D341Med (cell line): ENCODE data around the gene GJA1.
"Not testable (repeated sequence)": the region's sequence is repeated elsewhere in the genome, so short reads cannot be mapped to it uniquely, and the experiment has no call there.

Source experiments
- DNase-seq: peaks from one replicate; pipeline ENCODE4 v3.0.0; 2012; ENCODE audit warnings: low spot score

Gene GJA1

DNA sequence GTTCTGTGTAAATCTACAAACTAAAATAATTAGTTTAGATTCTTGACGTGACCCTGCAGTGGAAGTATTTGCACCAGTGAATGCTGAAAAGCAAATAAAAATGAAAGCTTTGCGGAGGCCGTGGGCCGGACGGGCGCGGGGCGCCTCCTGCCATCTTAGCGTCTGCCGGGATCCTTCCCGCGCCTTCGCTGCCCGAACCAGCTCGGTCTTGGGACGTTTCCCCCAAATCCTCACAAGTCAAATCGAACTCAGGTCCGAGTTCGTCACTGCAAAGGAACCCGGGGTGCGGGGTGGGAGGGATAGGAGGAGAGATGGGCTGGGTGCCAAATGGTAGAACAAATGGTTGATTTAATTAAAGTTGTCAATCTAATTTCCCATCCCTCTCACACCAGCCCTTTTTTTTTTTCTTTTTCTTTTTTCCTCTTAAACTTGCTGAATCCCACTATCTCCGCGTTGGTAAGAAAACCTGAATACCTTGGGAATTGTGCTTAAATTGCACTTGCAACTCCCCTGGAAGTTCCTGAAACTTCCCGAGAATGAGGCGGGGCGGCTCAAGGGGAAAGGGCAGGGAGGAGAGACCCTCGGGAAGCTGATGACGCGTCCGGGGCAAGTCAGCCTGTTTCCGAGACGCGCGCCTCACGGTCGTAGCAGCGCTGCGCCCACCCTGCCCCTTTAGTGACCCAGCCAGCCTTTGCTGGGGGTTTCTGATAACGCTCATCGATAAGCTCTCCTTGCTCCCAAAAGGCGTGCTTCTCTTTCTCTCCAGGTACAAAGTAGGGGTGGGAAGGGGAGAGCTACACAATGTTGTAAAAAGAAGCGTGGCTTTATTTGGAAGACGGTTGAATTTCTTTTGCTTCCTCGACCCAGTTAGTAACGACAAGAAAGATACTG lies 1.8 kb downstream of the GJA1 start:
- peak; percentile 63 for DNase-seq

DNA sequence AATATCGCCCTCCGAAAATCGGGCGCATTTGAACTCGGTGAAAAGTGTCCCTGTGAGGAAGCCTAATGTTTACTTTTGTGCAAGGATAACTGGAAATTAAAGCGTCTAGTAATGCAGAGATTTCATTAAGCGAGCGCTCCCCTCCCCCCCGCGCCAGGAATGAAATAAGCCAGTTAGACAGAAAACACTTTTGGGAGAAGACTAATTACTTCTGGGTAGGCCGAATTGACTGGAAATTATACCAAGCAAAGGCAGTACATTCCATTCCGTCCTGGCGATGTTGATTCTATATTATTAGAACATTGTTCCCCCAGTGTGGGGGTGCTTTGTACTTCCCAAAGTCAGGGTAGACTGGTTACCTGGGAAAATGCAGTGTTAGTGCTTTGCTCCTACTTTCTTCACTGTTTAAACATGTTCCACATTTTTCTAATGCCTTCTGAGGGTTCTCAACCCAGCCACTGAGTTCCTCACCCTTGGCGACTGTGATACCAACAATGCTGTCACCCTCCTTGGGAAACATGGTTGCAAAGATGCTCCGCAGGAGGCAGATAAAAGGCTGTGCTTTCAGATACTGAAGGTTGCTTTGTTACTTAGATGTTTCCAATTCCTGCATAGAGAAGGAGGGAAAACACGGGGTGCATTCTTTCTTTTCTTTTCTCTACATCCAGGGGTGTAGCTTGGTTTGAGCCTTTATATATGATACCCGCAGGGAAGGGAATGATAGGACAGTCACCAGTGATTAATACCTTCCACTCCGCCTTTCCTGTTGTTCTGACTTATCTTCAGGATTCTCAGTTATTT lies 2.6 kb downstream of the GJA1 start:
- DNase-seq = no peak

DNA sequence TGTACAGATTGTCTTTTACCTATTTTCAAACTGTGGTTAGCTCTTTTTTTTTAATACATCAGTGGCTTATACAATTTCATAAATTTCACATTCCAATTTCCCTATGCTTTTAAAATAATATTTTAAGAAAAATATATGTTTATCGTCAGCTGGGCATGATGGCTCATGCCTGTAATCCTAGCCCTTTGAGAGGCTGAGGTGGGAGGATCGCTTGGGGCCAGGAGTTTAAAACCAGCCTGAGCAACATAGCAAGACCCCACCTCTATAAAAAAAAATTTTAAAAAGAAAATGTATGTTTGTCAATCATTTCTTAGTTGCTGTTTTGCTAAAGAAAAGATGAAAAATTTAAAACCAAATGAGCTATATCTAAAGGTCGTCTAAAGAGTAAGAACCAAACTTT lies 3.4 kb downstream of the GJA1 start:
- DNase-seq = no peak

DNA sequence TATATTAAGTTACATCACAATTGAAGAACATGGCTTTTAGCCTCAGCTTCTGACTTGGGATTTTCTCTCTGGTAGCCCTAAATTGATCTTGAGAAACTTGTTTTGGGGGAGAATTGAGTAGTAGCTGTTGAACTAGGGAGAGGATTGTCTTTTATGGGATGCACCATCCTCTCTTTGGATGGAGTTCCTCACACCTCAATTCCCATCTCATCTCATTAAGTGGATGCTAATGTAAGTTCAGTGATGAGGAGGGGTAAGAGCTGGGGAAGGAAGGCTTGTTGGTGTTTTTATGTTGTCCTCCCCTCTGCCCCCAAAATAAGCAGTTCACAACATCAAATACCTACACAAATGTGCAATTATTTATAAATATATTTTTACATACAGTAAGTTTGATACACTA lies 4.0 kb downstream of the GJA1 start:
- no peak for DNase-seq

DNA sequence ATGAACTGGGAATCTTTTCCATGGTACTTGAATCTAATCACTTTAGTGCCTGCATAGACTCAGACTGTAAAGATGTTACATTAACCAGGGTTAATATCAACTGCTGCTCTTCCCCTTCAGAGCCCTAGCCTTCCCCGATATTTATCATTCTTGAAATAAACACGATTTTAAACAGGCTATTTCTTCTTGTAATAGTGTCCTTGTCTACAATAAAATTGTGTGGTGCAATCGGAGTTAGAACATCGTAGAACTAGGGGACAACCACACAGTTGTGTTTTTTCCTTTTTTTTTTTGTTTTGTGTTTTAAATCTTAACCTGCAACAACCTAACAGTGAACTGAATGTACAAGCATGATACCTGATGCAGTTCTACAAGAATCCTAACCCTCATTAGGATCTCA lies 4.5 kb downstream of the GJA1 start:
- DNase-seq = no peak

DNA sequence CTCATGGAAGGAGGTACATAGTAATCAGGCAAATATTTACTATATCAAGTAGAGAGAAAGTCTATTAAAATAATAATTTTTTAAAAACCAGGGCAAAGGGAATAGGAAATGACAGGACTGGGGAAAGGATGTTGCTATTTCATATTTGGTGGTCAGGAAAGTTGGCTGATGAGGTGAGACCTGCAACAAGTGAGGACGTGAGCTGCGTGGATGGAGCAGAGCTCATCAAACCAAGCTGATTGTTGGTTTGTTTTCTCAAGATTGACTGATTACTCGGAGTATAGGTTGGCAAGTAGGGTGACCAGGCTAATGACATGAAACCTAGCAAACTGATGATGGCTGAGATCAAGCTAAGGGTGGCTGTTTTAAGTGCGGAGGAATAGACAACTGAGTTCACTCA lies 6.0 kb downstream of the GJA1 start:
- no peak for DNase-seq

DNA sequence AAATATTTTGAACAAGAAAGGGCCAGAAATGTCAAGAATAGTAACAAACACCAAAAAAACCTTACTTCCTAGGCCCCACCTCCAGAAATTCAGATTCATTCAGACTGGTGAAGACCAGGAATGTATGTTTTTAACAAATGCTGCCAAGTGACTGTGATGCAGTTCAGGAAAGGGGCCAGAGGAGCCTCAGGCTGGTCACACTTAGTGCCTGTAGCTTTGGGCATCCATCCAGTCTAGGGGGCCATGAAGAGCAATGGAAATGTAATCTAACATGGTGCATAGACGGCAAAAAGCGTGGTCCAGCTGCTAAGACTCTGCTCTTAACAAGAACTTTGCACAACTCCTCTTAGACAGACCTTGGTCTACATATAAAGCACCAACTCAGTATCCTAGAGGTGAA lies 7.1 kb downstream of the GJA1 start:
- no peak for DNase-seq

DNA sequence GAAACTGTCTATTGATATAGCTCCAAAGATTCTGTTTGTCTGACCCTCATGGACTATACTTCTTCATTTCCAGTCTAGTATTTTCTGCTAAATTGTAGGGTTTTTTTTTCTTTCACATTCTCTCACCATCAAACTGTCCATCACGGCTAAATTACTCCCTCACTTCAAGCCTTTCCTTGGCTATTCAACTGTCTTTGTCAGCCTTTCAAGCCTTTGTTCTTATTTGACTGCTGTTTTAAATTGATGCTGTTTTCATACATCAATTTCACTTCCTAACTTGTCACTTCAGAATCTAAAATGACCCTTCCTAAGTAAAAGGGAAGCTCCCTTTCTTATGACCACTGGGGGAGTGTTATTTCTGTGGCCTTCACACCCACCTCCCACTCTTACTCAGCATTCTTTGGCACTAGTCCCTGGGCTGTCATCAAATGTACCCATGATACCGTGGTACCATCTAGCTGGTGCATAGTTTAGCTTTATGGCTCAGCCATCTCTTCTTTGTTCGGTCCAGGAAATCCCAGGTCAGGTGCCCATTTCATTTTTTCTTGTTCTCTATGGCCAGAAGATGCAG lies 8.6 kb downstream of the GJA1 start:
- DNase-seq = no peak

DNA sequence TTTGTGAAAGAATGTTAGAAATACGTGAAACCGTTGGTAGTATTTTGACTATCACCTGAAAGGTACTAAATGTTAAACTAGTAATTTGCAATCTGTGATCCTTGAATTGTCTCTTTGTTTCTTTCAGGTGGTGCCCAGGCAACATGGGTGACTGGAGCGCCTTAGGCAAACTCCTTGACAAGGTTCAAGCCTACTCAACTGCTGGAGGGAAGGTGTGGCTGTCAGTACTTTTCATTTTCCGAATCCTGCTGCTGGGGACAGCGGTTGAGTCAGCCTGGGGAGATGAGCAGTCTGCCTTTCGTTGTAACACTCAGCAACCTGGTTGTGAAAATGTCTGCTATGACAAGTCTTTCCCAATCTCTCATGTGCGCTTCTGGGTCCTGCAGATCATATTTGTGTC lies 11.3 kb downstream of the GJA1 start:
- DNase-seq = not testable (repeated sequence)

DNA sequence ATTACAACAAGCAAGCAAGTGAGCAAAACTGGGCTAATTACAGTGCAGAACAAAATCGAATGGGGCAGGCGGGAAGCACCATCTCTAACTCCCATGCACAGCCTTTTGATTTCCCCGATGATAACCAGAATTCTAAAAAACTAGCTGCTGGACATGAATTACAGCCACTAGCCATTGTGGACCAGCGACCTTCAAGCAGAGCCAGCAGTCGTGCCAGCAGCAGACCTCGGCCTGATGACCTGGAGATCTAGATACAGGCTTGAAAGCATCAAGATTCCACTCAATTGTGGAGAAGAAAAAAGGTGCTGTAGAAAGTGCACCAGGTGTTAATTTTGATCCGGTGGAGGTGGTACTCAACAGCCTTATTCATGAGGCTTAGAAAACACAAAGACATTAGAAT lies 12.3 kb downstream of the GJA1 start:
- DNase-seq = not testable (repeated sequence)

DNA sequence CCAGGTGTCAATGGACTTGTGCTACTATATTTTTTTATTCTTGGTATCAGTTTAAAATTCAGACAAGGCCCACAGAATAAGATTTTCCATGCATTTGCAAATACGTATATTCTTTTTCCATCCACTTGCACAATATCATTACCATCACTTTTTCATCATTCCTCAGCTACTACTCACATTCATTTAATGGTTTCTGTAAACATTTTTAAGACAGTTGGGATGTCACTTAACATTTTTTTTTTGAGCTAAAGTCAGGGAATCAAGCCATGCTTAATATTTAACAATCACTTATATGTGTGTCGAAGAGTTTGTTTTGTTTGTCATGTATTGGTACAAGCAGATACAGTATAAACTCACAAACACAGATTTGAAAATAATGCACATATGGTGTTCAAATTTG lies 13.1 kb downstream of the GJA1 start:
- DNase-seq = not testable (repeated sequence)

DNA sequence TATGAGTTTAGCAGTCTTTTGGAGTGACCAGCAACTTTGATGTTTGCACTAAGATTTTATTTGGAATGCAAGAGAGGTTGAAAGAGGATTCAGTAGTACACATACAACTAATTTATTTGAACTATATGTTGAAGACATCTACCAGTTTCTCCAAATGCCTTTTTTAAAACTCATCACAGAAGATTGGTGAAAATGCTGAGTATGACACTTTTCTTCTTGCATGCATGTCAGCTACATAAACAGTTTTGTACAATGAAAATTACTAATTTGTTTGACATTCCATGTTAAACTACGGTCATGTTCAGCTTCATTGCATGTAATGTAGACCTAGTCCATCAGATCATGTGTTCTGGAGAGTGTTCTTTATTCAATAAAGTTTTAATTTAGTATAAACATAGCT lies 13.9 kb downstream of the GJA1 start:
- DNase-seq = no peak

DNA sequence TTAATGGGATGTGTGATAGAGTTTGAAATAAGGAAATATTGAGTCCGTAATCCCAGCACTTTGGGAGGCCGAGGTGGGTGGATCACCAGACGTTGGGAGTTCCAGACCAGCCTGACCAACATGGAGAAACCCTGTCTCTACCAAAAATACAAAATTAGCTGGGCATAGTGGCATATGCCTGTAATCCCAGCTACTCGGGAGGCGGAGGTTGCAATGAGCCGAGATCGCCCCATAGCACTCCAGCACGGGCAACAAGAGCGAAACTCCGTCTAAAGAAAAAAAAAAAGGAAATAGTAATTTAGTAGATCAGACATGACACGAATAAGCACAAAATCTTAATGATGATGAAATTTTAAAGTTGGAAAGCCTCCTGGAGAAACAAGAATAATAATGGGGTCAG lies 14.8 kb downstream of the GJA1 start:
- DNase-seq = no peak

DNA sequence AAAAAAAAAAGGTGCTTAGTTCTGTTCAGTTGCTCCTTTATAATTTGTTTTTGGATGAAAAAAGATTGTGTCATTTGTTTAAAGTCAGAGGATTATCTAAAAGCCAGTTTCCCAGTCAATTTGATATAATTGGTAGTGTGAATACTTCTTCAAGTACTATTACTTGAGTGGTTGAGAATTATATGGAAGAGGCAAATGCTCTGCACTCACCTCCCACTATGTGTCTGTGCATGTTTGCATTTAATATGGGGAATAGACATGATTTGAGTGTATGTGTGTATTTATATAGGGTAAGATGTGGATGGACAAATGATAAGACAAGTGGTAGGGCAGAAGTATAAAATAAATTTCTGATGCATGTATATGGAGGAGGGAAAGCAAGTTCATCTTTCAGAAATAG lies 15.8 kb downstream of the GJA1 start:
- no peak for DNase-seq

DNA sequence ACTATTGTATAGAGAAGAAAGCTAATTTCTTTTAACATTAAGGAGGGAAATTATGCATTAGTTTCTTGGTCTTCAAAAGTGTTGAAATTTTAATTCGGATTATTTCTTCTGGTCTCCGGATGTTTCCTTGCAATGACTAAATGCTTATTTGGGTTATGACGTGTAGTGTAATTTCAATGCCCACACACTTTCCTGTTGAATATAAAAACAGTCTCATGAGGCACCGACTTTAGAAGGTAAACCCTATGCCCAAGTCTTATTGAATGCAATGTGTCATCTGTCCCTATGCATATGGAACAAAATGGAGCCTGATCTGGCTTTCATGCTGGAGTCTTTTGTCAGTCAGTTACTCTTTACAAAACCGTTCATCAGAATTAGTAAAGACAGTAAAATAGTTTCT lies 17.7 kb downstream of the GJA1 start:
- DNase-seq = no peak

DNA sequence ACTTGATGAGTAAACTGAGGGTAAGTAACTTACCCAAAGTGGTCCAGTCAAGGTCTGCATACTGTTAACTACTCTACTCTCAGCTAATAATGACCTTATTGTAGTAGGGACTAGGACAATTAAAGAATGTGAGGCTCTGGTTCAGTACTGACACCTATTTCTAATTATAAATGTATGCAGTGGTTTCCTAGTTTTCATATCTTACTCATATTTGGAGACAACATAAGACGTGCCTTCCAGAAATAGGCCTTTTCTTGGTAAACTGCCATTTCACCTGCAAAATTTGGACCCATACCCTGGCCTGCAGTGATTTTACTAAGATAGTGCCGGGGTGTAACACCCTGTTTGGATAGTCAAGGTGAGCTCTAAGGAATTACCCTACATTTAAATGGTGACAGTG lies 24.7 kb downstream of the GJA1 start:
- no peak for DNase-seq

DNA sequence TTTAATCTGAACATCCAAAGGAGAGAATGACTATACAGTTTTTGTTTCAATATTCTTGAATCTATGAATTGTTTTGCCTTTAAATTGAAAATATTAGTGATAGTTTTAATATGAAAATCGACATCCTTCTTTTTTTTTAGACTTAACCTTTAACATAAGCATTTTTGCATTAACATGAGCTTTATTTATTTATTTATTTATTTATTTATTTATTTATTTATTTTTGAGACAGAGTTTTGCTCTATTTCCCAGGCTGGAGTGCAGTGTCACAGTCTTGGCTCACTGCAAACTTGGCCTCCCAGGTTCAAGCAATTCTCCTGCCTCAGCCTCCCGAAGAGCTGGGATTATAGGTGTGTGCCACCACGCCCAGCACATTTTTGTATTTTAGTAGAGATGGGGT lies 27.6 kb downstream of the GJA1 start:
- no peak for DNase-seq

DNA sequence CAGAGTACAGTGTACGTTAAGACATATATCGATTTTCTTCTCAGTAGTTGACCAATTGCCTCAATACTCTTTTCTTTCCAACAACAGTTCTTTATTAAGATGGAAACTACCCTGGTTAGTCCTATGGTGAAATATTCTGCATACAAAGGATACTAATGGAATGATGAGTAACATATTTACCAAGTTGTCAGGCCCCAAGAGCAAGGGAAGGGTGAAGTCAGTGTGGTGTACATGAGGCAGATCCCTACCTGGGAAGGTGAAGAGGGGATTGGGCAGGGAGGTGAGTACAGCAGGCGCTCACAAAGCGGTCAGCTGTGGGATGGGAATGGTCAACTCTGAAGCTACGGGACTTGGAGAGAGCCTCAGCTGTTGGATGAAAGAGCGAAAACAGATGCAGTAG lies 29.7 kb downstream of the GJA1 start:
- no peak for DNase-seq

DNA sequence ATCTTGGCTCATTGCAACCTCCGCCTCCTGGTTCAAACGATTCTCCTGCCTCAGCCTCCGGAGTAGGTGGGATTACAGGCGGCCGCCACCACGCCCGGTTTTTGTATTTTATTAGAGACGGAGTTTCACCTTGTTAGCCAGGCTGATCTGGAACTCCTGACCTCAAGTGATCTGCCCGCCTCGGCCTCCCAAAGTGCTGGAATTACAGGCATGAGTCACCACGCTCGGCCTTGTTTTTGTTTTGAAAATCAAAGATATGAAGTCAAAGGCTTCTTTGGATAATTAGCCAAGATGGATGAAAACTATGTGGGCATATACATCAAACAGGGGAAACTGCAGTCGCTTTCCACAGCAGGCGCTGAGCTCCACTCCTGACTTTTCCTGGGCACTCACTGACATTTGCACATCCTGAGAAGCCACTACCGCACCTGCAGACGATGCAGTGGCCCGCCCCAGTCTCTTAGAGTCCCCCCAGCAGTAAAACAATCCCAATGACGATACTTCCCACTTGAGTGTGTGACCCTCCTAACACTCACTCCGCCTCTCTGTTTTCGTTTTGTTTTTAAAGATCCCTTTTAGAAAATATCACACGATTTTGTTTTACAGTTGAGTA lies 44.1 kb downstream of the GJA1 start:
- DNase-seq = no peak

DNA sequence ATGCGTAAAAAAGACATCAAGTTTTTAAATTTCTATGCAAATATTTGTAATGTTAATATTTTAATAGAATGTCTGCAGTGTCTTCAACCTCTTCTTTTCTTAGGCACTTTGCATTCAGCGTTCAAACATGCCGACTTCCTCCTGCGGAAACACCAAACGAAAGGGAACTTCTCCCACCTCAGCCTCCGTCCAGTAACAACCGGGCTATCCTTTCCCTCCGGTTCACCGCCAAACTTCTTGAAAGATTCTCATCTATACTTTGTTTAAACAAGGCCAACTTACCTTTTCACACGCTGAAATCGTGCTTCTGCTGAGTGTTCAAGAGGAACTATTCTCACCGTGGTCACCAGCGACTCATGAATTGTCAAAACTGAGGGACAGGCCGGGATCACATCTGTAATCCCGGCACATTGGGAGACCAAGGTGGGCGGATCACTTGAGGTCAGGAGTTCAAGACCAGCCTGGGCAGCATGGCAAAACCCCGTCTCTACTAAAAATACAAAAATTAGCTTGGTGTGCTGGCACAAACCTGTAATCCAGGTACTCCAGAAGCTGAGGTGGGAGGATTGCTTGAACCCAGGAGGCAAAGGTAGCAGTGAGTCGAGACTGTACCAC lies 44.8 kb downstream of the GJA1 start:
- no peak for DNase-seq

DNA sequence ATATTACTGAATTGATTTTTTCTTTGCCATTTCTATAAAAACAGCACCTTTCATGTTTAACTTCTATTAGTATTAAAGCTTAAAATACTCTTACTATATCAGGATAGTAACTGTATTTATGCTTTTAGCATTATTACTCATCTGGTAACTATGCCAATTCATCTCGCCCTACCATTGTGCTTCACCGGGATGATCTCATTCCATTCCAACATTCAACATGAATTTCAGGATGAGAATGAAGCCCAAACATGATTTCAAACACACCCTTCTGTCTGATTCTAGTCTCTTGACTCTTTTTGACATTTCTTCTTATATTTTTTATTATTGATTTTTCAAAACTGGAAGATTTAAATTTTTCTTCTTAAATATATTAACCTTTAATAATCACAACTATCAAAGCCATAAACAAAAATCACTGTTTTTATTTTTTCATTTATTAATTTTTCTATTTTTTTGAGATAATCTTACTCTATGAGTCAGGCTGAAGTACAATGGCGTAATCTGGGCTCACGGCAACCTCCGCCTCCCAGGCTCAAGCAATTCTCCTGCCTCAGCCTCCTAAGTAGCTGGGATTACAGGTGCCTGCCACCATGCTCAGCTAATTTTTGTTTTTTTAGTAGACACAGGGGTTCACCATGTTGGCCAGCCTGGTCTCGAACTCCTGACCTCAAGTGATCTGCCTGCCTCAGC lies 46.7 kb downstream of the GJA1 start:
- no peak for DNase-seq

DNA sequence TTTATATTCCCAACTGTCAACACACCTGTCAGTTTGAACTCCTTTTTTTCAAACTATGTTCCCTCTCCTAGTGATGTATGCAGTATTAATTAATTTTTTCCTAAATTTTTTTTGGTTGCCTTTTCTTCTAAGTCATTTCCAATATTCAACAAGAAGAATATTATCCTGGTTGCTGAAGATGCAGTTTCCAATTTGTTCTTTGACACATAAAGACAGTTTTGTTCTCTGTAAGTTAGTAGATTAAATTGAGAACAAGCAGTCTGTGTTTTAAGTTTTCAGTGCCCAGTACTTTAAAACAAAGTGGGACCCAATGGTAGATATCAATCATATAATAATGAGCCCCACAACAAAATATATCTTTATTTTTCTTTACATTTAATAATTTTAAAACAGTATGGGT lies 47.3 kb downstream of the GJA1 start:
- DNase-seq = no peak
